ENCODE measurements around the gene TRIP11.
A peak's percentile ranks its signal among the peaks of the same experiment; 100 is the strongest.

The TRIP11 gene

DNA sequence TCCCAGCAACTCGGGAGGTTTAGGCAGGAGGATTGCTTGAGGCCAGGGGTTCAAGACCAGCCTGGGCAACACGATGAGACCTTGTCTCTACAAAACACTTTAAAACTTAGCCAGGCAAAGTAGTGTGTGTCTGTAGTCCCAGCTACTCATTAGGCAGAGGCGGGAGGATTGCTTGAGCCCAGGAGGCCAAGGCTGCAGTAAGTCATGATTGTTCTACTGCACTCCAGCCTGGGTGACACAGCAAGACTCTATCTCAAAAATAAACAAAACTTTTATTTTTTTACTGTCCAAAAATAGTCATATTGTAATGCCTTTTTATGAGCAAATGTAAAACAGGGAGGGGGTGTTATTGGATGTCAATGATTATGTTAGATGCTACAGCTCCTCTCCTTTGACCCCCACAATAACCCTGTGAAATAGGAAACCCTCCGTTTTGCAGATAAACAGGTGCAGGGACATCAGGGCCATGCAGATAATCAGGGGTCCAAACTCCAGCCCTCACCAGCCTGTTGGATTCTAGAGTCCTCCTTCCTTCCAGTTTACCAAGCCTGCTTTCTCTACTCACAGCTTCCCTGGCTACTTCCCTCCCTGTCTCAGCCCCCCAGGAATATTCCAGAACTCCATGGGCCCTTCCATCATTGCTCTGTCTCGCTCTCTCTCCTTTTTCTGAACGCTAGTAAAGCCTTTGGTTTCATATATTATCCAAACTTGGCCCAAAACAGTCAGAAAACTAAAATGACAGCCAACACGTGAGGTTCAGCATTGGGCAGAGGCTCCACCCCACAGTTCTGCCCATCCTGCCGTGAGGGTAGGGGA is 86.5 kb downstream of the TRIP11 start:
- DNase-seq, result no peak

DNA sequence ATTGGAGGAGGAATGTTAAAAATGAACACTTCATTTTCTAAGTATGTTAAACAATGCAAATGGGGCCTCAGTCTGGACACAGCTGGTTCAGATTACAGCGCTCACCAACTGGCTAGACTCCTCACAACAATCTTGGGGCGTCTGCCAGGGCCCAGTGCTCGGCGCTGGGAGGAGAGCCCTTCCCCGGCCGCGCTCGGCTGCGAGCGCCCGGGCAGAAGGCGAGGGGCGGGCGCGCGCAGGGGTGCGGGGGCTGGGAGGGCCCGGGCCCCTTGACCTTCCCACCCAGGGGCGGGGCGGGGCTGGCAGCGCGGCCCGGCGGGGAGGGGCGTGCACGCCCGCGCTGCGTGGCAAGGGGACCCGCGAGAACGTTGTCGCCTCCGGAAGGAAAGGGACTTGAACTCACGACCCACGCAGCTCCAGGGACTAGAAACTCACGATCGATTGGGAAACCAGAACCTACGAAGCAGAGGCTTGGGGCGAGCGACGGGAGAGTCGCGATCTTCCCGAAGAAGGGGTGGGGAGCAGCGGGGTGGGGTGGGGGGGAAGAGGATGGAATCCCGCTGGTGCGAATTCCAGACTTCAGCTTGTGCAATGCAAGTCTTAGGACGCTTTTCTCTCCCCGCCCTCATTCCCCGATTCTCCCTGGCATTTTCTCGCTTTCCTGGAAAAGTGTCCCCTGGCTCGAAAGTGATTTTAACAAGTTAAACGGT is 92.2 kb downstream of the TRIP11 start, which contains the start of gene FBLN5:
FBLN5 (minus strand) TSS at position 220 of the 710 bp plus-strand sequence. CDS start 465 bp downstream, outside the sequence.
- DNase-seq, result peak; percentile 87

DNA sequence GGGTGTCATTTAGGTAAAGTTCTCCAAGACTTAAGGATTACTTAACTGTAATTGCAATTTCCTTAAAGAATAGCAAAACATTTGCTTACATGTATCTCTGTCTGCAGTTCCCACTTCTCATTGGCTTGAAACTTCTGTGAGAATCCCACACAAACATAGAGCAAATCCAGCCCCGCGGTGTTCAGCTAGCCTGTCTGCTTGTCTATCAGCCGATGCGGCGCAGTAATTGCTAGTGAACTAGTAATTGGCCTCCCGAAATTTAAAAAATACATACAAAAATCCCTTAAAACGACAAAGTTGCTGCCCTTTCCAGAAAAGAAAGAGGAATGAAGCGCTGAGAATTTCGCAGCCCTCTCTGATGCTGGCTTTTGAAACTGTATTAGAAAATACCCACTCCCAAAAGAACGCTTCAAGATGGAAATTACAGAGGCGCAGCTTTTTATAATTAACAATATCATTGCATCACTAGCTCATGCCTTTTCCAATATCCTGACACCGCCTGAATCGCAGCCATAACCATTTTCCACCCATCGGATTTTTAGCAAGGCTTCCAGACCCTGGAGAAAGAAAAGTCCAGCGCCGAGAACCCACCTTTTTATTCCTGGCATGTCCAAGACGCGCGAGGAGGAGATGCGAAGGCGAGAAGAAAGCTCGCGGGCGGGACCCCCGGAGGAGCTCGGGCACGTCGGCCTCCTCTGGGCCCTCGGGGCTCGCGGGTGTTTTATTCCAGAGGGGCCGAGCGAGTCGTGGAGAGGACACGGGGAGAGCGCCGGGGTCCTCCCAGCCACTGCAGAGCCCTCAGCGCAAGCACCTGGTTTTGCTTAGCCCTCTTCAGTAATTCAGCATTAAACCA is 93.0 kb downstream of the TRIP11 start:
- DNase-seq, result peak; percentile 72

DNA sequence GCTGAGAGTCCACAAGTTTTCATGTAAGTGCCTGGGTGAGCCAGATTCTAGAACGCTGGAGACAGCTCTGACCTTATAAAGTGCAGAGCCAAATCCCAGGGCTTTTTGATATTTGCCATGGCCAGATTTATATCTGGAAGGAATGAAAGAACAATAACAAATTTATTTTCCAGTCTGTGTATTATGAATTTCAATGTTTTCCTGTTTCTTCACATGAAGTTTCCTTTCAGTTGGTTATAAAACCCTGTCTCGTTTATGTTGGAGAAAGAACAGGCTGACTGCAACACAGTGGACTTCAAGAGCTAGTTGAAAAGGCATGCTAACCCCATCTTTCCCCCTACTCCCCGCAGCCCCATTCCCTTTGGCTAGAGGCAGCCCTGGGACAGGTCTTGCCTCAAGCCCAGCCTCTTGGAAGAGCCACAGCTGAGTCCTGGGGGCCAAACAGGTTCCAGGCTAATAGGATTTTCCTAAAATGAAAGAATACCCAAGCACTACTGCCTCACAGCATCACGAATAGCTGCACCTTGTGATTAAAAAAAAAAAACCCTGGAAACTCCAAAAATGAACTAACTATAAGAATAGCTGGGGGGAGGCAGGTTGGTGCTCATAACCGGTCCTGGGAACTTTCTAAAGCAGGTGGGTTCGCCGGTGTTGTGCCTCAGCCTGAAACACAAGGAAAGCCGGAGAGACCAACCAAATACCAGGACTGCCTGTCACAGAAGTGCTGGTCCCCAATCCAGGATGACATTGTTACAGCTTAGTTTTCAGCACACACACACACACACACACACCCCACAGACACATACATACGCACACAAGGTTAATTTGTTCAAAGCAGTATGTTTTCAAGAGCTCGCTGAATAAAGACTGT is 93.9 kb downstream of the TRIP11 start:
- DNase-seq, result no peak

DNA sequence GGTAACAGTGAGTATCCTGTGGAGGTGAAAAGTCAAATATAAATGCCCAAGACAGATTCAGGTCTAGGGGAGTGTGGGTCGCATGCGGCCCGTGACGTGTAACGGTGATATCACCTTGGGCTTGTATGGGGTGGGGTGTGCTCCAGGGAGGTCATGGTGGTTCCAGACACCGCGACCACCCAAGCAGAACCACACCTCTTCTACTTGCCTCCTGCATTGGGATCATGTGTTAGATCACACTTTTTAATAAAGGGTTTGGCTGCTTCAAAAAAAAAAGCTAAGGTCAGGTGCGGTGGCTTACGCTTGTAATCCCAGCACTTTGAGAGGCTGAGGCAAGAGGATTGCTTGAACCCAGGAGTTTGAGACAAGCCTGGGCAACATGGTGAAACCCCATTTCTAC is 96.9 kb downstream of the TRIP11 start:
- DNase-seq, result no peak

DNA sequence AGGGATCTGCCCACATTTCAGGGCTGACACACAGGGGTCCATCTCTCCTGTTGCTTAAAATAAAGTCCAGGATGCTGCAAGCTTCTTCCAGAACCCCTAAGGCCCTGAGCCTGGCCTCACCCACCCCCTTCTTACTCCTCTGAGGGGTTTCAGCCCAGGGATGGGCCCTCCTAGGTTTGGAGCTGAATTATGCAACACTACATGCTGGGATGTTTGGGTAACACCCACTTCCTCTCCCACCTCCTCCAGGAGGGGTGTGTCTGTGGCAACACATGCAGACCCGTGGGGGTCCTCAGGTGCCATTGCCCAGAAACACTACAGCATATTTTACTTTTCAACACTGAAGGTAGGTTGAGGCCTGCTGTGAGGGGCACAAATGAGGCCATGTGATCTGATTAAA is 97.7 kb downstream of the TRIP11 start:
- DNase-seq, result no peak

DNA sequence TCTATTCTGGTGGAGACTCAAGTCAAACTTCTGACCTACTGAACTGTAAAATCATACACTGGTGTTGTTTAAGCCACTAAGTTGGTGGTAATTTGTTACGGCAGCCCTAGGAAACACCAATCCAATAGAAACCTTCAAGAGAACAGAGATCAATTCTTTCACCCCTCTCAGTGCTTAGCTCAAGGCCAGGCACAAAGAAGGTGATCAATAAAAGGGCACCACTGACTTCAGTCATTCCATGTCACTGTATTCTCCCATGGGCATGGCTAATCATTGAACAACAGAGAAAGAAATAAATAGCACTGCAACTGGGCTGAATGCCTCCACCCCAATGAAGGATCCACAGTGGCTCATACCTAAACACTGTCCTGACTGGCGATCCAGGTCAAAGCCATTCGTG is 99.7 kb downstream of the TRIP11 start:
- DNase-seq, result no peak

DNA sequence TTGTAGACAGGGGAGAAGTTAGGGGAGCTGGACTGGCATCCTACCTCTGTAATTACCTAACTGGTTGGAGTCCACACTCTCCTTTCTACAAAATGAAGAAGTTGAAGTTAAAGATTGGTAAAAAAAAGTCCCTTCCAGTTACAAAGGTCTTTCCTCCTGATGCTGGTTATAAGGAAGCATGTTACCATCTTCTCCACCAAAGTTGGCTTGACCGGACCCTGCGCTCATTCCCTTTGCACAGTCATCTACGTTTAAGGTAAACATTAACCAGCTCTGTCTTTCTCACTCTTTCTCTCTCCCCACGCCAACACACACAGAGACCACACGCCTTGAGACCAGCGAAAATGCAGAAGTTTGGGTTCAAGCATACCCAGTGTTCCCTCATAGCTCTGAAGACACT is 104.3 kb downstream of the TRIP11 start:
- no peak for DNase-seq

DNA sequence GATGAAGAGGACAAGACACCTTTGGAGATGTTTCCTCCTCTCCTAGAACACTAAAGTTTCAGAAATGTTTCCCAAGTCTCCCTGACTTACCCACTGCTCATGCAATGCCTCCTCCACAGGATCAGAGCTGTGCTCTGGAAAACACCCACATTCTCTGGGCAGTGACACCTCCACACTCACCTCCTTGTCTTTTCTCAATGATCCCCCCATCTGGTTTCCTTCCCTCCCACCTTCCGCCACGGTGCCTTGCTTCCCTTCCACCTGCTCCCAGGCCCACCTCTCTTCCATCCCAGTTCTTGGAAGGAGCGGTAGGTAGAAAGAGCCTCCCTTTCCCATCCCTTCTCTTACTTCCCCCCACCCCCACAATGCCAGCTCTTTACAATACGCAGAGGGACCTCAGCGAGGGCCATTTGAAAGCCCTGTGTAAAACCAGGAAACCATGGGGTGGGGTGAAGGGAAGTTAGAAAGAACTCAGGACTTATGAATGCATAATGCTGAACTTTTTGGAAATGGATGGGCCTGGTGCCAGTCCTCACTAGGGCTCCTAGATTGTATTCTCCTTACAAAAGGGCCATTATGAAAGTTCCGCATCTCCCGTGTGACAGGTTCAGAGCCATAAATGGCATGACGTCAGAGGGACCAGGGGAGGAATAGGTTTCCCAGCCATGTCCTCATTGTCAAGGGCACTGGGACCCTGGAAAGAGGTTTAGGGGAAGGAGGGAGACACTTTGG is 105.1 kb downstream of the TRIP11 start:
- DNase-seq, result no peak

DNA sequence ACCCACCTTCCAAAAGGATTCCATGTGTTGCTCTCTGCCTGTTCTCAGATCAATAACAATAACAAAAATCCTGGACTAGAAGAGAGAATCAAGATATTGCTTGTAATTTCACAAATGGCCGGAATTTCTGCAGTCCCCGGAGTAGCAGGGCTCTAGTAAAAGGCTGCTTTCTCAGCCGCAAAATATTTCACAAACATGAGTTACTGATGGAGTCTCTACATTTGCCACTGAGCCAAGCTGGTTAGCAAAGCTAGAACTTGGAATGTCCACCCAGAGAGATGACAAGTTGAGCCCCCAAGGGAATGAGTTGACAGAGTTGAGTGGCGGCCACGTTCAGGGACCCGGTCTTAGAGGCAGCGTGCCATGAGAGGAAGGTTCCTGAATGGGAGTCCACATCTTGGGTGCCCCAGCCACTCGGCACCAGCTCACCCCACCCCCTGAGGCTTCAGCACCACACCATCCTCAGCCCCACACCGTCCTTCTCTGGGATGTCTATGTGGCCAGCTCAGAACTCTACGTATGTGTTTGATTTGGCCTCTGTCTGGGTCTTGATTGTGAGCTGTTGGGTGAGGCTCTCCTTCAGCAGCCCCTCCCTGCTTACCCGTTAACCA is 108.3 kb downstream of the TRIP11 start:
- no peak for DNase-seq

DNA sequence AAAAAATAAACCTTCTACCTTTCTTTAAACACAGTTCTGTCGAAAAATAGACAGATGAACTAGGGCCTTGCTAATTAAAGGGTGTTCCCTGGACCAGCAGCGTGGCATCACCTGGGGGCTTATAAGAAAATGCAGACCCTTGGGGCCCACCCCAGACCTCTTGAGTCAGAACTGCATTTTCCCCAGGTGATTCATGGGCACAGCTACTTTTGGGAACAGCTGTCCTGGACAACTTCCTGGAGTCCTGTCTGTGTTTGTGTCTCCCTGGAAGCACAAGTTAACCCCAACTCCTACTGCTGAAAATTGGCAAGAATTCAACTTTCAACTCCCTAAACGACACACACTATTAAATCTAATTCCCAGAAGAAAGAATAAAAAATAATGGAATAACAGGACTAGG is 110.2 kb downstream of the TRIP11 start:
- DNase-seq, result no peak

DNA sequence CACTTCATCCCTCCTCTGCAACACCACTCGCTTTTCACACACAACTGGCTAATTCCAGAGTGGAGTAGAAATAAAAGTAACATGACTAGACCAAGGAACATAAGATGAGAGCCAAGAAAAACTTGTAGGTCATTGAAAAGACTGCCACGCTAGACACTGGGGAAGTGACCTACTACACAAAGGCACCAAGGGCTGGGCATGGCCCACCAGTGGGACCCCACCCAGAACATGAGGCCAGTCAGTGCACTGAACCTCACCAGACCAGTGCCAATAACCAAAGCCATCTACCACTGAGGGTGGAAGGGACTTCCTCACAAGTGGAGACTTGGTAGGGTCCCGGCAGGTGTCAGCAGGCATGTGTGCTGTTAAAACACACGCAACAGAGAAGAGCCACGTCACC is 112.1 kb downstream of the TRIP11 start:
- DNase-seq, result no peak

DNA sequence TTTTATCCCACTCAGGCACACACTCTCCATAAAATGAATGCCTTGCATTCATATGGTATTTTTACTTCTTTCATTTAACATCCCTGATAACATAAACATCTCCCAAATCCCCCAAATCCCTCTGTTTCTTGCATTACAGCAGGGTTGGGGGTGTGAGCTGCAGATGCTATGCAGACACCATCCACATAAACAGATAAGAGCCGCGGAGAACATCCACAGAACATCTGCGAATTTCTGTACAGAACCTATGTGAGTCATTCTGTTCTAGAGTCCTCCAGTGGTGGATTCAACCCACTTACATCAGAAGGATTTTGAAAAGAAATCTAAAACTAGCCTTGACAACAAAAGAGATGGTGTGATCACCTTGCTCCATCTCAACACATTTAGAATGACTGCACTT is 112.7 kb downstream of the TRIP11 start:
- DNase-seq, result no peak

DNA sequence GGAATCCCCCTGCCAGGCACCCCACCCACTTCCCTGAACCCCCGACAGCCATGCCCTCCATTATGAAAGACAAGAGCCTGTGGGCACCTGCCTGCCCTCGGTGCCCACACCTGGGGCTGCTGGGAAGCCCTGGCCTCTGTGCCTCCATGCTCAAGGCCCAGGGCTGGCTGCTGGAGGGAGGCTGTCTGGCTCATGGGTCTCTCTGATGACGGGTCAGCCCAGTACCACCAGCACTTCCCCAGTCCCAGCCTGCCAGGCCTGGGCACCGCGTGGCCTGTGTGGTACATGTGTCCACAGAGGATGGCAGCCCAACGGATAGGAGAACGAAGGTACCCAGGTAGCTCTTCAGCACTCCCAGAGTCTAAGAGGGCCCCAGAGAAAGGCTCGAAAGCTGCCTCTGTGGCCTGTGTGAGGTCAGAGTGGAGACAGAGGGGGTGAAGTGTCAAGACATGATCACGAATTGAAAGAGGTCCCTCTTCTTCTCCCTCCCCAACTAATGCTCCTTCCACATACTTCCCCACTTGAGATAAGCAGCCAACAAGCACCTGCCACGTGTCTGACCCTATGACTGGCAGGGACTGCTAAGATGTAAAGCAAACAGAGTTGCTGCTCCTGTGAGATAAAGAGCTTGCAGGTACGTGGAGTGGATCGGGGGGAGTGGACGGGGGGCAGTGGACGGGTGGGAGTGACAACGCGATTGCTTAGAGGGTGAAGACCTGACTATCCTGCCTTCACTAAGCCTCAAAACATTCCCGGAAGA is 113.5 kb downstream of the TRIP11 start:
- no peak for DNase-seq

DNA sequence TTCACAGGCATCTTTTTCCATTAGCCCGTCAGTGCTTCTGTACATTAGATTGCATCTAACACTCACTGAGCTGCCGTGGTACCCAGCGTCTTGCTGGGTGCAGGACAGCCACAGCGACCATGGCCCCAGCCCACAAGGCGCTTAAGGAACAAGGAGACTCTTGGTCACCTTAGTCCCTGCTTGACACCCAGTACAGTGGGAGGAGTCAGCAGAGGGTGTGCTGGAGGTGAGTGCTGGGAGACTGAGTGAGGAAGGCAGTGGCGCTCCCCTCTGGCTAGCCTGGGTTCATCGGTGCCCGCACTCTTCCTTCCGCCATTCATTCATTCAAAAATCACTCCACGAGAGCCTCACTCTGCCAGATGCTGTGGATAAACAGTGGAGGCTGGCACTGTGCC is 114.1 kb downstream of the TRIP11 start:
- no peak for DNase-seq

DNA sequence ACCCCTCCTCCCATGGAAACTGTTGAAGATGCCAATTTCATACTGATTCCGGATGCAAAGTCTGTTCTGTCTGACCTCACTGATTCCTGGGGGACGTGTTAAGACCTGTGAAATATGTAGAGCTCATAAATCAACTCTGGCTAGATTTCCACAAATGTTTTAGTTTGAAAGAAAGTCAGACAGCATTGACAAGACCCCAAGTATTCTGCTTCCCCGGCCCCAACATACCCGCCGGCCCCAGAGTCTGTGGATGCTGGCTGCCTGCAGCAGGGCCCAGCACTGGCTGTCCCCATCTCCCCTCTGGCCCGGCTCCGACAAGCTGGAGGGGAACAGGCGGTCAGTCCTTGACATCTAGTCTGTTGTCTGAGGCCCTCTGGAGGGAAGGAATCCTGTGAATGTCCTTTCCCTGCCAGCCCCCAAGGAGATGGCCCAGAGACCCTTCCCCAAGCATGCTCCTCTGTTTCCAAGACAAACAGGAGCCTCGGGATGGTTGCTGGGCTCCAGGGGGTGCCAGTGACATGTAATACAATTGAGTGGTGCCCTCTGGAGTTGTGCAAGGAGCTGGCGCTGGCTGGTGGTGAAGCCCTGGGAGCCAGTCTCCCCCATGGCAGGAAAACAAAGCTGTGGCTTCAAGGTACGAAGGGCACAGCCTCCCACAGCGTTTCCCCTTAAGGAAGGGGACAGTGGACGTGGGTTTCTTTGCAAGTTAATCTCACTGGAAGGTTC is 114.7 kb downstream of the TRIP11 start:
- peak; percentile 79 for DNase-seq

DNA sequence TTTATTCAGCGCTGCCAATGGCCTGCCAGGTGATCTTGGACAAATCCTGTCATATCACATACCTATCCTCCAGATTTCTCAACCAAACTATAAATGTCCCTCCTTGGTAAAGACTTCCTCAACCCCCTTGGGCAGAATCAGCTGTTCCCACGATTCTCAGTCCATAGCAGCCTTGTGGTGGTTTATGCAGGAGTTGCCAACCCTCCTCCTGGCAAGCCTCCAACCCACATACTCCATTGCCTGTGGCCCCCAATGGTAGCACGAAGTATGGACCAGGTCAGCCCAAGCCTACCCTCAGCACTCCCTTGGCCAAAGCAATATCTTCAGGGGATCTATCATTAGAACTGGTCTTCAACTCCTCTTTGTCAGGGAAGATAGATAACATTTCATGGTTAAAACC is 119.3 kb downstream of the TRIP11 start:
- no peak for DNase-seq

DNA sequence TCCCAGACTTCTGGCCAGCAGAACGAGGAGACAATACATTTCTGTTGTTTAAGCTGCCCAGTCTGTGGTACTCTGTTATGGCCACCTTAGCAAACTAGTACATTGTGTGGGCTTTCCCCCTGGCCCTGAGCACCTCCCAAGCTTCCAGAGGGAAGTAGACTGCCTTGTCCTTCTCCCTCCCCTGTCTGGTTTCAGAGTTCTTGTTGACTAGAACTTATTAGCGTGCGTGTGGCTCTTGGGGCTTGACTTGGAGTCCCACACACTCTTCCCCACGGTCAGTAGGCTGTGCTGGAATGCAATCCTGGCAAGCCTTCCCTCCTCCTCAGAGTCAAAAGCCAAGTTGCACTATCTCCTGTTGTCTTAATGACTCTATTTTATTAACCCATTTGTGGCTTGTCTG is 120.0 kb downstream of the TRIP11 start:
- no peak for DNase-seq

DNA sequence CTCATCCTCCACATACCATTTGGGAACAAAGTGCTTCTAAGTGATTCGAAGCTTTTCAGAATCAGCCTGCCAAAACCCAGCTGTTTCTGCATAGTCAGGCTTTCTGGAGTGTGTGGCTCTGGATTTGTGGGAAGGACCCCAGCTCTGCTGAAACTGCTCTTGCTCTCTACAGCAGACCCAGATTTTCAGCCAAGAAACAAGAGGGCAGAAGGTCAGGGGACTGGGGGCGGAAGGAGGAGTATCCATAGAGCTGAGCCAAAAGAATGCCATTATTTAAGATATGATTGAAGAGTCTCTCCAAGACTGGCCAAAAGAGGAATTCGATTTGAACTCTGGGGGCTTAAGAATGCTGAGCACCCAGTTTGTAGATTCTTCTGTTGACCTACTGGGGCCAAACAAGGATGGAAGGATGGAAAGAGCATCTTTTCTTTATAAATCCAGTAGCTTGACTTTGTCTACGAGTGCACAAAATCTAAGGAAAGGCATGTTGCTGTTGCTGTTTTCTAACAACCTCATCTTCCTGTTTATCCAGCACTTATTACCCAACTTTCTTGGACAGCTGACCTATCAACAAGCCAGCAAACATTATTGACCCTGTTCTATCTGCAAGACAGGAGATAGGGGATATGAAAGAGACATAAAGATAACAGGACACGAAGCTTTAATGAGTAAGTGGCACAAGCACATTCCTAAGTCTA is 121.5 kb downstream of the TRIP11 start:
- DNase-seq, result peak; percentile 47
